ENCODE measurements around the gene SETD6.

The SETD6 gene

DNA sequence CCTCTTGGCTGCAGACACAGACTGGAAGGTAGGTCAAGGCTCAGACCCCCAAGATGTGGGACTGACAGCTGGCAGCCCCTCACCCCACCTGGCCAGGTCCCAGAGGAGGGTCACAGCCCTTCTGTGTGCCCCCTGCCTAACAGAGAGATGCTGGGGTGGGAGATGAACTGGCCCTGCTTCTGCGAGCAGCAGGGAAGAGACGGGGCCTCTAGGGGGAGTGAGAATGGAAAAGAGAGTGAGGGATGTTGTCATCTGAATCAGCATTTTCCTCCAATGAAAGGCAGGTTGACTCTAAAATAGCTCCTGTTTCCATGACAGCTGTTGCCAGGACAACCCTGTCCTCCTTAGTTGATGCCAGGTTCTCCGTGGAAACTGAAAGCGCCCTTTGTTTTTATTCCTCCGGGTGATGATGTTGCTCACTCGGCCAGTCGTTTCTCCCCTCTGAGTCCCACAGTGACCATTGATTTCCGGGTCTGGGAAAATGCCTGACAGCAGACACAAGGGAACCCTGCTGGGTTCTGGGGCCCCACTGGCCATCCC, 20.3 kb upstream of the SETD6 start:
- peak; percentile 92 for DNase-seq

DNA sequence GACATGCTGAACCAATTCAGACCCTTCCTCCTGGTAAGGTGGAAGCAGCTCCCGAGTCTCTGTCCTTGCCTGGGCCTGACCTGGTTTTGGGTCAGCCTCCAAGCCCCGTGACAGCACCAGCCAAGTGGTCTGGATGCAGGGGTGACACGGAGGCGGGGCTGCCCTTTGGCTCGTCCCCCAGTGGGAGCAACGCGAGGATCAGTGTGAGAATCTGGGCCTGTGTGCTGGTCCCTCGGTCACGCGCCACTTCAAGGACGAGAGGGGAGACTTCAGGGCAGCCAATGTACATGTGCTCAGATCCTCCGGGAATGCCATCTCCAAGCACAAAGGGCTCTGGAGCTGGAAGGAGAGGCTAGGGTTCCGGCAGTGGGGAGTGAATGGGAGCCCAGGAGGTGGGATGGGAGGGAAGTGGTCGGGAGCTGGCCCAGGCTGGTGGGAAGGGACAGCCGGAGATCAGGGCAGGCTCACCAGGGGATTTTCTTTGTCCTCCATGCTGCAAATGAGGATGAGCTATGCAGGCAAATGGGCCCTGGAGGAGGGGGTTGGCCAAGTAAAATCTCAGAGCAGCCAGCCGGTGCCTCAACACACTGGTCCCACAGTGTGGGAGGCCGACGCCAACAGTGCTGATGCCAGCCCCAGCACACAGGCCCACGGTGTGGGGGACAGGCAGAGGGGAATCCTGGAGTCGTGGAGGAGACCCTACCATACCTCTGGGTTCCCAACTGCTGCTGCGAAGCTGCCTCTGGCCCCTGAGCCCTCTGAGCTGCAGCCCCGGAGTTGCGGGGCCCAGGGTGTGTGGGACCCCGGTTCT, 19.6 kb upstream of the SETD6 start:
- DNase-seq, result peak; percentile 31

DNA sequence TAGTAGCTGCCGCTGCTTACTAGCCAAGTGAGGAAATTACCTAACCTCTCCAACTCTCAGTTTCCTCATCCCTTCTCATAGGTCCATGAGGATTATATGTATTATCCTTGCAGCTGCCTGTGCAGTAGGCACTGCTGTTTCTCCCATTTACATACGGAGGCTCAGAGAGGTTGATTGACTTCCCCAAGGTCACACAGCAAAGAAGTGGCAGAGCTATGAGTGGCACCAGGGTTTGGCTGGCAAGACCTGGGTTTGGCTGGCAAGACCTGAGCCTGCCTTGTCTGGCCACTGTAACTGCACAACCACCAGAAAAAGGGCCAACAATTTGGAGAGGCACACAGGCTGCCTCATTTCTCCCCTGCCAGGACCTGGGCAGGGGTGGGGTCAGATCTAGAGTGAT, 17.8 kb upstream of the SETD6 start:
- no peak for DNase-seq

DNA sequence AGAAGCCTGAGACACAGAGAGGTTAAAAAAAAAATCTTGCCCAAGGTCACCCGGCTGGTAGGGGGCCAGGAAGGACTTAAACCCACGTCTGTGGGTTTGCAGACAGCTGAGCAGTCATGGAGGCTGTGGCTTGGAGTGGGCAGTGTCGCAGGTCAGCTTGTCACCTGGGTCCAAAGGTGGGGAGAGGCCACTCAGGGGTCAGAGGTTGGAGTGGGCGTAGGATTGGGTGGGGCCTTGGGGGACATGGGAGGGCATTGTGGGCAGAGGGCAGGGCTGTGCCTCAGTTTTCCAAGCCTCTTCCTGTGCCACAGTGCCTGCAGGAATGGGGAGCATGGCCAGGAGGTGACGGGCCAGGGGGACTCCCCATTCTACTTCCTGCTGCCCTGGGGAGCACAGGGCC, 17.4 kb upstream of the SETD6 start:
- no peak for DNase-seq

DNA sequence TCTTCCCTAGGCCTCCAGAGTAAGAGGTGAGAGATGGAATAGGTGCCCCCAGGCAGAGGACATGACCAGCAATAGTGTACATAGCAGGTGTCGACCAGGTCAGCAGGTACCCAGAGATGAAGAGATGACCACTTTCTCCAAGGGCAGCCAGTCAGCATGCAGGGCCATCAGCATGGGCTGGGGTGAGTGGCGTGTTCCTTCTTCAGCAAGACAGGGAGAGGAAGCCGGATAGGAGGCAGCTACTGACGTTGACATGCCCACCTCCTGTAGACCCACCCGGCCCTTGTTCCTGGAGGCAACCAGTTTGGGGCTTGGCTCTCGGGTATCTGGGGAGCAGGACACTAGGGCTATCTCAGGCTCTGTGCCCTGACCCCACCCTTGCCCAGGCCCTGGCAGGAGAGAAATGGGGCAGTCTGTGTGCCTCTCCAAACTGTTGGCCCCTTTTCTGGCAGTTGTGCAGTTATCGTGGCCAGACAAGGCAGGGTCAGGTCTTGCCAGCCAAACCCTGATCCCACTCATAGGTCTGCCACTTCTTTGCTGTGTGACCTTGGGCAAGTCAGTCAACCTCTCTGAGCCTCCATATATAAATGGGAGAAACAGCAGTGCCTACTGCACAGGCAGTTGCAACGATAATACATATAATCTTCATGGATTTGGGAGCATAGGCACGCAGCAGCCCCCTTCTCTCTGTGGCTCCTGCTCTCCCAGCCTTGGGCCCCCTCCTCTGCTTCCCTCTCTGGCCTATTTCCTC, 16.8 kb upstream of the SETD6 start:
- DNase-seq, result no peak

DNA sequence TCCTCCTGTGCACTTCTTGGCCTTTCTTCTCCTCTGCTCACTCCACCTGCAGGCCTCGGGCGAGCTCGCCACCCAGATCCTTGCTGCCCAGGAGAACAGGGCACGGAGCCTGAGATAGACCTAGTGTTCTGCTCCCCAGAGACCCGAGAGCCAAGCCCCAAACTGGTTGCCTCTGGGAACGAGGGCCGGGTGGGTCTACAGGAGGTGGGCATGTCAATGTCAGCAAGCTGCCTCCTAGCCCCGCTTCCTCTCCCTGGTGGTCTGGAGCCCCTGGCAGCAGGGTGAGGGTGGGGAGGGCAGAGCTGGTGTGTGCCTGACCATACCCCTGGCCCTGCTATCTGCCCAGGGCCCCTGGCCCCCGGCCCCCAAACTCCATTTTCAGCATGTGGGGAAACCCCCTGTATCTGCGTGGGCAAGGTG, 16.2 kb upstream of the SETD6 start:
- DNase-seq, result peak; percentile 36

DNA sequence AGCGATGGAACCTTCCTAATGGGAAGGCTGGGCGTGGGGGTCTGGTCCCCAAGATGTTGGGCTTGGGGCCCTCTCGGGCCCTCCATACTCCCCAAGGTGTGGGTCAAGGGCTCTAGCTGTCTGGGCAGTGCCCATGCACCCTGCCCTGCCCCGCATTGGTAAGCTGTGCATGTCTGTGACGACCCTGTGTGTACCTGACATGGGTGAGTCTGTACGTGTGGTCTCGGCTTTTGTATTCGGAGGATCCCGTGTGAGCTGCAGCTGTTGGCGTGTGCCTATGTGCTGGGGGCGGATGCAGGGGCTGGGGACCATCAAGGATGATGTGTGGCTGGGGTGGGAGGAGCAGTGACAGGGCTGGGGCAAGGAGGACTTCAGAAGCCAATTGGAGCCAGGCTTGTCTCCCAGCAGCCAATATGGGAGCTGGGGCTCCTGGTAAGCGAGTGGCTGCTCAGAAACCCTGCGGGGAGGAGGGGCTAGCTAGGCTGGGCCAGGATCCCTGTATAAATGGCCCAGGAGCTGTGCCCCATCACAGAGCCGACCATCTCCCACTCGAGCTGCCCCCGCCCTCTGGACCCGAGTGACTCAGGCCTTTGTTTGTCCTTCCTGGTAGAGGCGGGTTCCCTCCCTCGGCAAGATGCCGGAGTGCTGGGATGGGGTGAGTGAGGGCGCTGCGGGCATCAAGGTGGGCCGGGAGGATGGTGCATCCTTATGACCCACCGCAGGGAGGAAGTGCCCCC, 15.5 kb upstream of the SETD6 start, which contains the start of gene NDRG4:
Gene NDRG4, plus strand, starts transcription at position 529 of the 737 bp plus-strand sequence. Its CDS starts 106 bp downstream, at position 635.
- DNase-seq, result peak; percentile 87

DNA sequence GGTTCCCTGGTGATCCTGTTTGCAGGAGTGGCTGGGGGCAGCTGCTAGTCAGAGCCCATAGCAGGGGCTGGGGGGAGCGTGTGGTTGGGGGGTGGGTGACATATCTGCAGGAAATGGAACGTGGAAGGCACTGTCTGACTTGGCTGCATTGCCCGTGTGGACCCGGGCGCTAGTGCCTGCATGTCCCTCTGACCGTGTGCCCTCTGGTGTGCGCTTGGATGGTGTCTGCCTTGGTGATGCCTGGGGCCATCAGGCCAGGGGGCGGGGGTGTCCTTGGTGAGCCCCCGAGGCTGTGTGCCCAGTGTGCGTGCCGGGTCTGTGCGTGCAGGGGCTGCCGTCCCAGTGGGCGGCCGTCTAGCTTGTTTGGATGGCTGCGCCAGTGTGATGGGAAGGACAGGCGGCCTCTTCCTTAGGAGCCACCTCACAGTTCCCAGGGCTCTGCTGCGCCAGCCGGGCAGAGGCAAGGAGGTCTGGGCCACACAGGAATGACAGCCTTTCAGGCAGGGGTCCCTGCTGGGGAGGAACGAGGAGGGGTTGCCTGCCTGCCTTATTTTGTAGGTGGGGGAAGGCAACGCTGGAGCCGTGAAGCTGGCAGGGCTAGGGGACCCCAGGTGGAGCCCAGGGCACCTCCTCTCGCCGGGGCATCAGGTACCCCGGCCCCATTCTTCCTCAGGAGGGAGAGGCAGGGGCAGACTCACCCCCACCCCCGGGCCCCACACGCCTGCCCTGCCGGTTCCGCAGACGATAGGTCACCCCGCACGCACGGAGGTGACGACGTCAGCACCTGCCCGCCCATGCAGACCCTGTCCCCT, 14.7 kb upstream of the SETD6 start:
- DNase-seq, result peak; percentile 34

DNA sequence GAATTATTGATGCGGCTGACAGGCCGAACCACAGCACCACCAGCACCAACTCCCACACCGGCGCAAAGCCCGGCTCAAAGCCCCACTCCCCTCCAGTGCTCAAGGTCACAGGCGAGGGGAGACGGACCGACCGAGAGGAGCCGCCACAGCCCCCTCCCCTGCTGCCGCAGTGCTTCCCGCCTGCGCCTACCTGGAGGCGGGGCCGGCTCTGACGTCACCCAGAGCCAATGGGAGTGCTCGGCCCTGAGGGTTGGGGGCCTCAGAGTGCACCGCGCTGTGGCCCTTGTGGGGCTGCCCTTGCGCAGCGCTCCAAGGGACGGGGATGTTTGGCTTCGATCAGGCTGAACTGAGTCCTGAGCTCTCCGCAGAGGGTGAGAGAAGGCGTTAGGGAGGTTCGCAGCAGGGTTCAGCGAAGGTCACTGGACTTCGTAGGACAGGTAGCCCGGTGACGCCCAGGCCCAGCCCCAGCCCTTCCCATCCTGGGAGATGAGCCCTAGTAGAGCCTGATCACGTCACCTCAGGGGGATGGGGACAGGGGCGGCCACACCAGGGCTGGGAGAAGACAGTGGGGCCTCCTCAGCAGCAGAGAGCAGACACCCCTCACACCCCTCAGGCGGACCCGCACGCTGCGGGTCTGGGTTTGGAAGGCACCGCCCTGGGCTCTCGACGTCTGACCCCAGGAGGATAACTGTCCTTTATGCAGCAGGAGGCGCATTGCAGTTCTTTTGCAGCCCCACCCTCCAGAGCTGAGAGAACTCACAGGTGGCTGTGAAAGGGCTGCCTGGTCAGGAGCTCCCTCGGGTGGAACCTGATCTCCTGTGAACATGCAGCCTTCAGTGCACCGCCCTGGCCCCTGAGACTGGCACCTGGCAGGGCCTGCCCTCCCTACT, 13.8 kb upstream of the SETD6 start:
- peak; percentile 70 for DNase-seq

DNA sequence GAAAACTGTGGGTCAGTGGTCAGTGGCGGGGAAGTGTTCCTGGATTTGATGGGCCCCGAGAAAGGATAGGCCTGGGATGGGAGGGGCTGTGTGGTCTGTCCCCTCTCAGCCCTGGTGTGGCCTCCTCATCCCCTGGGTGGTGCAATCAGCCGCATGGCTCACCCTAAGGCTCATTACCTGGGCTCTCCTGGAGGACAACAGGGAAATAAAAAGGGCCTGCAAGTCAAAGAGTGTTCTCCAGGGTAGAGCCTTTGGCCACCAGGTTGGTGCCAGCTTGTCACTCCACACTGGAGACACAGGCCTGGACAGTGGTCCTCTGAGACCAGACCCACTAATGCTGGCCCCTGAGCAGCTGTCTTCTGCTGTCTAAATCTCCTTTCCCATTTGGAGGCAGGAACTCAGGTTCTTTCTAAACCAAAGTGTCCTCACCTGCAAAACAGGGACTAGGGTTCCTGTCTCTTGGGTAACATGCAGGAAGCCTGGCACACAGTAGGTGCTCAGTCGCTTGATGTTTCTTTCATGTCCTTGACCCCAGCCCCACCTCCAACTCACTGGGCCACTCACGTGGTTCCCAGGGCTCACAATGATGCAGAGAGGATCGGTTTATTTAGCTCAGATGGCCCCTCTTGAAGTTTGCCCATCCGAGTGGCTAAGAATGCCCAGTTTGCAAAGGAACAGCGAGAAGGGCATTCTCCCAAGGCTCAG, 12.9 kb upstream of the SETD6 start:
- no peak for DNase-seq

DNA sequence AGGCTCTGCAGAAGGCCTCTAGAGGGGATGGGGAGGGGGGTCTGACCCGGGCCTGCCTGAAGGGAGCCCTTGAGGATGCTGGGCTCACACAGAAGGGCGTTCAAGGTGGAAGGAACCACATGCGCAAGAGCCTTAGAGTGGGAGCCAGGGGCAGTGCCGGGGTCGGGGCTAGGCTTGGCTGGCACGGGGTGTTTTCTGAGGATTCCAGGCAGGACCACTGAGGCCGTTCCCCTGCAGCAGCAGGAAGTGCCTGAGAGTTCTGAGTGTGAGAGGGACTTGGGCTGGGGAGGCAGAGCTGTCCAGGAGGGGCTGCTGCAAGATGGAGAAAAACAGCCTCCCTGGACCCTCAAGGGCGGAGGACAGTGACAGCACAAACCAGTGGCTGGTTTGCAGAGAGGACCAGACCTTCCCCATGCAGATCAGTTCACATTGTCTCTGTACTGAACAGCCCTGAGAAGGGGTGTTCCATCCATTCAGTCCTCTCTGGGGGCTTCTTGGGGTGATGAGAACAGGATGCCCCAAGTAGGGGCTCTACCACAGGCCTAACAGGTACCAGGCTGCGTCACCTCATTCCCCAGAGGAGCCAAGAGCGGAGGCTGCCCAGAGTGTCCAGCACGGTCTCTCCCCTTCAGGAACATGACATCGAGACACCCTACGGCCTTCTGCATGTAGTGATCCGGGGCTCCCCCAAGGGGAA, 12.0 kb upstream of the SETD6 start:
- DNase-seq, result no peak

DNA sequence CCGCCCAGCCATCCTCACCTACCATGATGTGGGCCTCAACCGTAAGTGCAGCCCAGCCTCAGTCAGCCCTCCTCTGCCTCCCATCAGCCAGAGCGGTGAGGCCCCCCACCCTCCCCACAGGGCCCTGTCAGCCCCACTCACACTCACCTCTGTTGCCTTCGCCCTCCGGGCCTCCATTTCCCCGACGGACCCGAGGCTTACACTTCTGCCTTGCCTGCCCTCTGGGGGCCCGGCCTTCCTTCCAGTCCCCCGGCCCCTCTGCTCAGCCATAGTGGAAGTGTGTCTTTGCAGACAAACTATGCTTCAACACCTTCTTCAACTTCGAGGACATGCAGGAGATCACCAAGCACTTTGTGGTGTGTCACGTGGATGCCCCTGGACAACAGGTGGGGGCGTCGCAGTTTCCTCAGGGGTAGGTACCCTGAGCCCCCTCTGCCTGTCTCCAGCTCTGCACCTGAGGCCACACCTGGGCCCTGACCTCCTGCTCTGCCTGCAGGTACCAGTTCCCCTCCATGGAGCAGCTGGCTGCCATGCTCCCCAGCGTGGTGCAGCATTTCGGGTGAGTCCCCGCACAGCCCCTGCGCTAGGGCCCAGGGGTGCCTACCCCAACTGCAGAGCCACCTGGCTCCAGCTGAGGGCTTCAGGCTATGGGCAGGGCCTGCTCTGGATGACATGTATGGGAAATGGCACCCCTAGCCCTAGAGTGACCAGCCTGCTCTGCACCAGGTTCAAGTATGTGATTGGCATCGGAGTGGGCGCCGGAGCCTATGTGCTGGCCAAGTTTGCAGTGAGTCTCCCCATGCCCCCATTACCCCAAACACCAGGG, 11.2 kb upstream of the SETD6 start:
- no peak for DNase-seq

DNA sequence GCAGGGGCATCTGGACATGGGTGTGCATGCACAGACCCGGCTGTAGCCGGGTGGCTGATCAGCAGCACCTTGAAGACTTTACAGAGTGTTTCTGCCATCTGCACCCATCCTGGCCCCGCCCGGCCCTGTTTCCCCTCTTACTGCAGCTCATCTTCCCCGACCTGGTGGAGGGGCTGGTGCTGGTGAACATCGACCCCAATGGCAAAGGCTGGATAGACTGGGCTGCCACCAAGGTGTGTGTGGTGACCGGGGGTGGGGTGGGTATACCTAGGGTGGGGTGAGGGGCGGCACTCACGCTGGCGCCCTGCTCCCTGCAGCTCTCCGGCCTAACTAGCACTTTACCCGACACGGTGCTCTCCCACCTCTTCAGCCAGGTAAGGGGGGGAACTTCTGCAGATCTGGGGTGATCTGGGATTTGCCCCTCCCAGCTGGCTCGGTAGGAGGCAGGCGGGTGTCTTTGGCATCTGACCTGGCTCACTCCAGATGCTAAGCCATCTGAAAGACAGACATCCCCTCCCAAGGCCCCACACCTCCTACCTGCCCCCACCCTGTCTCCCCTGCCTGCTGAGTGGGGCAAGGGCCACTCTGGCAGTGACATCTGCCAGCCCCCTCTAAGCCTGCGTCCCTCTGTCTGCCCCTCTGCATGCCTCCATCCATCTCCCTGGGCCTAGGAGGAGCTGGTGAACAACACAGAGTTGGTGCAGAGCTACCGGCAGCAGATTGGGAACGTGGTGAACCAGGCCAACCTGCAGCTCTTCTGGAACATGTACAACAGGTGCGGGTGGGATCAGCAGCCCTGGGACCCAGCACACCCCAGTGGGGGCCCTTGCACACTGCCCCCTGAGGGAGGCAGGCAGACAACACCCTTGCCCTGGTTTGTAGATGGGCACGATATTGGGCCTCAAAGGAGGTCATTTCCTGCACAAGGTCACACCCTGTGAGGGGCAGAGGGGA, 8.8 kb upstream of the SETD6 start:
- DNase-seq, result peak; percentile 29

DNA sequence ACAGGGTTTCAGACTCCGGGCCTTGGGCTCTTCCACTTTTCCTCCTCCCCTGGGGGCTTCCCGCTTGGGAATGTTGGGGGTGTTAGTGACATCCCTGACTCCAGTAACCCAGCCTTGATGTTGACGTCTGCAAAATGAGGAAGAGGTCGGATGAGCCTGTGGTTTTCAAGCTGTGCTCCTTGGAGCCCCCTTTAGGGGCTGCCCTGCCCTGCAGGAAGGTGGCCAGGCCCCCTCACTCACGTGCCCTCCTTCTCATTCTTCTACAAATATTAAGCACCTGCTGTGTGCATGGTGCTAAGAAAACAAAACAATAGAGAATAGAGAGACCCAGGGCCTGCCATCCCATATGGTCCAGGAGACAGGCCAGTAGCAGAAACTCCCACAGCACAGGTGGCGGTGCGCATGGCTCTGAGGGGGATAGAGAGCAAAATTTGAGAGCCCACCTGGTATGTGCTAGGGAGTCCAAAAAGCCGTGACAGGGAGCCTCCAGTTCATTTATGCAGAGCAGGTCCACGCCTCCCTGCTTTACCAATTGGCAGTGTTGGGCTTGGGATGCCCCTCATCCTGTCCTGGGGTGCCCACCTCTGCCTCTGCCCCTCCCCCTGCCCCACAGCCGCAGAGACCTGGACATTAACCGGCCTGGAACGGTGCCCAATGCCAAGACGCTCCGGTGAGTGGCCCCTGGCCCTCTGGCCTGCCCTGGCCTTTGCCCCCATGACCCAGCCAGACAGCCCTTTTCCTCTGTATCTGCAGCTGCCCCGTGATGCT, 7.9 kb upstream of the SETD6 start:
- peak; percentile 35 for DNase-seq

DNA sequence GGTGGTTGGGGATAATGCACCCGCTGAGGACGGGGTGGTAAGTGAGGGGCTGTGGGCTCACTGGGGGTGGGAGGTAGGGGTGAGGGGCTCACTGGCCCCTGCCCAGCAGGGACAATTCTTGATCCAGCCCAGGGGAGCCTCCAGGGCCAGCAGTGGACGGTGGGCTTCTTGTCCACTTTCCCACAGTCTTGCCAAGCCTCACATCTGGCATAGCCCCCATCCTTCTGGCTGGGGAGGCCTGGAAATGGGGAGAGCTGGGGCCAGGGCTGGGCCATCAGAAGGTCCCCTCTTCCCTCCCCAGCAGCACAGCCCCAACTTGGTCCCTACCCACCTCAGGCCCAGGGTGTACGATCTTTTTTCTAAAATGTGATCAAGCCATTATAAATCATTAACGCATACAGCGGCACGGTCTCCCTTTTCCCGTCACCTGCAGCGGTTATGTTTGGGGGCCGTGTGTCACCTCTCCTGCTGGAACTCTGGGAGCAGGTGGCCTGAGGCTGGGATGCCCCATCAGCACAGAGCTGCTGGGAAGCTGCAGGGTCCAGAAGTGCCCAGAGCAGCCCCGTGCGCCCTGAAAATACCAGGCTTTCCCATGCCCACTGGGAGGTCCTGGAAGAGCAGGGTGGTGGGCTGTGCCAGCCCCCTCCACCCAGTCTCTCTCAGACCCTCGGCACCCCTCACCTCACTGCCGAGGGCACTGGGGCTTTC, 7.2 kb upstream of the SETD6 start:
- DNase-seq, result no peak

DNA sequence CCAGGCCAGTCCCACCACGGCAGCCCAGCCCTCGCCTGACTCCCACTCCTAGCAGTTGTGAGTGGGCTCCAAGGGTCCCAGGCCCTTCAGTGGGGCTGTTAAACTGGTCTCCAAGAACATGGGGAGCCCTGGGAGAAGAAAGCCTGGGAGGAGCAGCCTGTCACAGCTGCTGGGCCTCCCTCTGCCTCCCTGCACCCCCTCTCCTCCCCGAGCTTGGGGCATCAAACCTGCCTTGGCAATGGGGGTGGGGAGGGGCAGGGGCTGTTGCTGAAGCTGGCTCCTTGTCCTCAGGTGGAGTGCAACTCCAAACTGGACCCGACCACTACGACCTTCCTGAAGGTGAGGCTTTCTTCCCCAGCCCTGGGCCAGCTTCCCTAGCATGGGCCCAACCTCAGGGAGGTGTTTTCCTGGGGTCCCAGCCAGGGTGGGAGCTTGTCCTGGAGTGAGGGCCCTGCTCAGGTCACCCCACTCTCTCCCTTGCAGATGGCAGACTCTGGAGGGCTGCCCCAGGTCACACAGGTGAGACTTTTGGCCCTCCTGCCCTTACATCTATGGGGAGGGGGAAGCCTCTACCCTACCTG, 6.6 kb upstream of the SETD6 start:
- no peak for DNase-seq
